Neural cell (in vitro differentiated cells): ENCODE results near the gene DSCAML1. TPM values are rescaled to one million over a fixed set of nuclear protein-coding genes. Genes with fewer than 3 reads are reported as not detected.

Source experiments
- H2AFZ ChIP-seq: fragments of 200-600, 300-800 bp; sonication (generic), shearing (Covaris generic); 2 replicates; pipeline ENCODE4 v1.6.0; 2014; ENCODE audit warnings: low read depth, mild to moderate bottlenecking, antibody characterized with exemption, low read length, moderate library complexity
- H3F3A ChIP-seq: fragments of 200-600 bp; shearing (Covaris generic); 2 replicates; pipeline ENCODE4 v1.6.1; 2016; ENCODE audit warnings: mild to moderate bottlenecking, moderate library complexity, mixed read lengths, antibody characterized with exemption, low read length; ENCODE audit not compliant: insufficient read depth, poor library complexity, severe bottlenecking
- H3K27ac ChIP-seq: fragments of 200-600, 300-800 bp; sonication (generic), shearing (Covaris generic); 2 replicates; pipeline ENCODE4 v1.5.1; 2014; ENCODE audit warnings: mild to moderate bottlenecking, low read length, moderate library complexity
- H3K27me3 ChIP-seq: fragments of 300-800, 200-600 bp; sonication (generic), shearing (Covaris generic); 2 replicates; pipeline ENCODE4 v1.6.0; 2014; ENCODE audit warnings: mild to moderate bottlenecking, low read depth, low read length, moderate library complexity; ENCODE audit not compliant: insufficient read depth
- H3K36me3 ChIP-seq: fragments of 300-800, 200-600 bp; sonication (generic), shearing (Covaris generic); 2 replicates; pipeline ENCODE4 v1.5.1; 2014; ENCODE audit warnings: mild to moderate bottlenecking, antibody characterized with exemption, low read length, moderate library complexity; ENCODE audit not compliant: insufficient read depth
- H3K4me2 ChIP-seq: fragments of 300-800, 200-600 bp; sonication (generic), shearing (Covaris generic); 2 replicates; pipeline ENCODE4 v1.6.0; 2014; ENCODE audit warnings: mild to moderate bottlenecking, low read length
- H3K4me3 ChIP-seq: fragments of 300-800, 200-600 bp; sonication (generic), shearing (Covaris generic); 2 replicates; pipeline ENCODE4 v1.5.1; 2014; ENCODE audit warnings: mild to moderate bottlenecking, low read length, moderate library complexity
- H3K79me2 ChIP-seq: fragments of 200-600 bp; shearing (Covaris generic); replicated peaks from 2 replicates; pipeline ENCODE4 v1.6.0; 2014; ENCODE audit warnings: mild to moderate bottlenecking, low read length, moderate library complexity; ENCODE audit not compliant: insufficient read depth
- H3K9ac ChIP-seq: fragments of 300-800, 200-600 bp; sonication (generic), shearing (Covaris generic); 2 replicates; pipeline ENCODE4 v1.6.1; 2016; ENCODE audit warnings: mild to moderate bottlenecking, low read length, mixed read lengths
- H3K9me2 ChIP-seq: fragments of 200-600 bp; shearing (Covaris generic); 2 replicates; pipeline ENCODE4 v1.6.1; 2016; ENCODE audit warnings: mild to moderate bottlenecking, low read length, mixed read lengths; ENCODE audit not compliant: insufficient read depth
- H3K9me3 ChIP-seq: fragments of 200-600, 300-800 bp; sonication (generic), shearing (Covaris generic); 2 replicates; pipeline ENCODE4 v1.6.1; 2016; ENCODE audit warnings: mild to moderate bottlenecking, mixed run types, low read length, moderate library complexity, mixed read lengths
- H4K20me1 ChIP-seq: fragments of 200-600 bp; shearing (Covaris generic); 2 replicates; pipeline ENCODE4 v1.6.1; 2016; ENCODE audit warnings: mild to moderate bottlenecking, mixed run types; ENCODE audit not compliant: insufficient read depth
- CTCF ChIP-seq: fragments of 450-650 bp; IDR thresholded peaks from 2 replicates; pipeline ENCODE4 v1.5.1; 2014; ENCODE audit warnings: antibody characterized with exemption, mild to moderate bottlenecking, moderate library complexity; ENCODE audit not compliant: poor library complexity, severe bottlenecking
- EP300 ChIP-seq: fragments of 450-650 bp; conservative IDR thresholded peaks from 2 replicates; pipeline ENCODE4 v1.6.1; 2014; ENCODE audit warnings: antibody characterized with exemption, mild to moderate bottlenecking, moderate library complexity; ENCODE audit not compliant: poor library complexity, severe bottlenecking
- EZH2 ChIP-seq: fragments of 200-600, 300-800 bp; shearing (Covaris generic), sonication (generic); IDR thresholded peaks from 2 replicates; pipeline ENCODE4 v1.6.1; 2014; ENCODE audit warnings: antibody characterized with exemption, low read length, borderline replicate concordance, mild to moderate bottlenecking; ENCODE audit not compliant: insufficient read depth, poor library complexity, severe bottlenecking
- MXI1 ChIP-seq: fragments of 450-650 bp; conservative IDR thresholded peaks from 2 replicates; pipeline ENCODE4 v1.6.1; 2014; ENCODE audit warnings: antibody characterized with exemption, mild to moderate bottlenecking; ENCODE audit not compliant: poor library complexity, severe bottlenecking
- POLR2AphosphoS5 ChIP-seq: IDR thresholded peaks from 2 replicates; pipeline ENCODE4 v1.6.1; 2012
- RAD21 ChIP-seq: fragments of 450-650 bp; conservative IDR thresholded peaks from 2 replicates; pipeline ENCODE4 v1.6.1; 2014; ENCODE audit warnings: antibody characterized with exemption, mild to moderate bottlenecking, moderate library complexity
- REST ChIP-seq: IDR thresholded peaks from 2 replicates; pipeline ENCODE4 v1.6.1; 2012; ENCODE audit warnings: borderline replicate concordance
- SMC3 ChIP-seq: fragments of 450-650 bp; conservative IDR thresholded peaks from 2 replicates; pipeline ENCODE4 v1.6.1; 2014; ENCODE audit warnings: antibody characterized with exemption, mild to moderate bottlenecking, moderate library complexity; ENCODE audit not compliant: poor library complexity
- TAF1 ChIP-seq: IDR thresholded peaks from 2 replicates; pipeline ENCODE4 v1.6.1; 2012; ENCODE audit warnings: low read depth
- polyA plus RNA-seq: library from polyadenylated mRNA; depleted of rRNA; stranded (reverse); fragments of >200 nt; gene quantifications from 2 replicates; pipeline ENCODE4 v1.2.3, GENCODE V29; 2014

Gene DSCAML1
- polyA plus RNA-seq, 1 donor from 2014 or later: 1.3 TPM

DNA sequence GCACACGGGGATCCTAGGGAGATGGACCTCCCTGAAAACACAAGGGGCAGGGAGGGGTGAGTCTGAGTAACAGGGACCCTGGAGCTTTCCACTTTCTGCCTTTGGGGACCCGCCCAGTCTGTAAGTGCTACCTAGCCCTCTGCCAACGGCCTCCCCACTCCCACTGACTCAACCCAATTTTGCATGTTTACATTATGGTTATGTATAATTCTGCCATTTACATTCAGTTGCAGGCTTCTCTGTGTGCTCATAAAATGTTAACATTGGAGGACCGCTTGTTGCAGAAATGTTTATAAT, 105.8 kb downstream of the DSCAML1 start:
- H4K20me1 ChIP-seq: no peaks in the 10 kb centered on the region
- H3K27me3 ChIP-seq: no peaks in the 10 kb centered on the region
- no peaks in the 10 kb centered on the region for H3K79me2 ChIP-seq
- H3F3A ChIP-seq: no peaks in the 10 kb centered on the region
- no peak overlapping the region for H3K4me2 ChIP-seq
- H3K27ac ChIP-seq: no peak overlapping the region
- no peaks in the 10 kb centered on the region for H3K9me2 ChIP-seq
- H2AFZ ChIP-seq: no peak overlapping the region
- H3K9ac ChIP-seq: no peak overlapping the region
- H3K9me3 ChIP-seq: no peaks in the 10 kb centered on the region
- H3K4me3 ChIP-seq: no peak overlapping the region
- no peak for TF ChIP-seq RAD21
- no peak for TF ChIP-seq EZH2
- TF ChIP-seq CTCF: no peak
- TF ChIP-seq TAF1: no peak
- TF ChIP-seq POLR2AphosphoS5: no peak
- H3K36me3 ChIP-seq: no peaks in the 10 kb centered on the region

GRCh38 chr11:117690484-117691217, 106.4 kb downstream of the DSCAML1 start:
- Histone ChIP-seq H3F3A (no peaks in the 10 kb centered on the region), H3K27ac (no peak overlapping the region), H3K9ac (no peak overlapping the region), H3K36me3 (no peaks in the 10 kb centered on the region), H3K9me2 (no peaks in the 10 kb centered on the region), H3K9me3 (no peaks in the 10 kb centered on the region), H4K20me1 (no peaks in the 10 kb centered on the region), H3K79me2 (no peaks in the 10 kb centered on the region), H3K27me3 (no peaks in the 10 kb centered on the region), H2AFZ (no peak overlapping the region), H3K4me2 (no peak overlapping the region), H3K4me3 (no peak overlapping the region)
- TF ChIP-seq EZH2 (no peak), CTCF (no peak), REST (no peak), MXI1 (no peak), SMC3 (no peak), POLR2AphosphoS5 (no peak), RAD21 (no peak), EP300 (no peak), TAF1 (no peak)
